Measurements from ENCODE around the gene HAUS7. TPM values are rescaled to one million over a fixed set of nuclear protein-coding genes. Genes with fewer than 3 reads are reported as not detected.

The HAUS7 gene
- total and polyA plus RNA-seq, 2 experiments from 2014 or later = 59.8 to 77.9 TPM

GRCh38 chrX:153459986-153460385 lies 10.4 kb downstream of the HAUS7 start (continued):
- TF ChIP-seq, protein P1, sequence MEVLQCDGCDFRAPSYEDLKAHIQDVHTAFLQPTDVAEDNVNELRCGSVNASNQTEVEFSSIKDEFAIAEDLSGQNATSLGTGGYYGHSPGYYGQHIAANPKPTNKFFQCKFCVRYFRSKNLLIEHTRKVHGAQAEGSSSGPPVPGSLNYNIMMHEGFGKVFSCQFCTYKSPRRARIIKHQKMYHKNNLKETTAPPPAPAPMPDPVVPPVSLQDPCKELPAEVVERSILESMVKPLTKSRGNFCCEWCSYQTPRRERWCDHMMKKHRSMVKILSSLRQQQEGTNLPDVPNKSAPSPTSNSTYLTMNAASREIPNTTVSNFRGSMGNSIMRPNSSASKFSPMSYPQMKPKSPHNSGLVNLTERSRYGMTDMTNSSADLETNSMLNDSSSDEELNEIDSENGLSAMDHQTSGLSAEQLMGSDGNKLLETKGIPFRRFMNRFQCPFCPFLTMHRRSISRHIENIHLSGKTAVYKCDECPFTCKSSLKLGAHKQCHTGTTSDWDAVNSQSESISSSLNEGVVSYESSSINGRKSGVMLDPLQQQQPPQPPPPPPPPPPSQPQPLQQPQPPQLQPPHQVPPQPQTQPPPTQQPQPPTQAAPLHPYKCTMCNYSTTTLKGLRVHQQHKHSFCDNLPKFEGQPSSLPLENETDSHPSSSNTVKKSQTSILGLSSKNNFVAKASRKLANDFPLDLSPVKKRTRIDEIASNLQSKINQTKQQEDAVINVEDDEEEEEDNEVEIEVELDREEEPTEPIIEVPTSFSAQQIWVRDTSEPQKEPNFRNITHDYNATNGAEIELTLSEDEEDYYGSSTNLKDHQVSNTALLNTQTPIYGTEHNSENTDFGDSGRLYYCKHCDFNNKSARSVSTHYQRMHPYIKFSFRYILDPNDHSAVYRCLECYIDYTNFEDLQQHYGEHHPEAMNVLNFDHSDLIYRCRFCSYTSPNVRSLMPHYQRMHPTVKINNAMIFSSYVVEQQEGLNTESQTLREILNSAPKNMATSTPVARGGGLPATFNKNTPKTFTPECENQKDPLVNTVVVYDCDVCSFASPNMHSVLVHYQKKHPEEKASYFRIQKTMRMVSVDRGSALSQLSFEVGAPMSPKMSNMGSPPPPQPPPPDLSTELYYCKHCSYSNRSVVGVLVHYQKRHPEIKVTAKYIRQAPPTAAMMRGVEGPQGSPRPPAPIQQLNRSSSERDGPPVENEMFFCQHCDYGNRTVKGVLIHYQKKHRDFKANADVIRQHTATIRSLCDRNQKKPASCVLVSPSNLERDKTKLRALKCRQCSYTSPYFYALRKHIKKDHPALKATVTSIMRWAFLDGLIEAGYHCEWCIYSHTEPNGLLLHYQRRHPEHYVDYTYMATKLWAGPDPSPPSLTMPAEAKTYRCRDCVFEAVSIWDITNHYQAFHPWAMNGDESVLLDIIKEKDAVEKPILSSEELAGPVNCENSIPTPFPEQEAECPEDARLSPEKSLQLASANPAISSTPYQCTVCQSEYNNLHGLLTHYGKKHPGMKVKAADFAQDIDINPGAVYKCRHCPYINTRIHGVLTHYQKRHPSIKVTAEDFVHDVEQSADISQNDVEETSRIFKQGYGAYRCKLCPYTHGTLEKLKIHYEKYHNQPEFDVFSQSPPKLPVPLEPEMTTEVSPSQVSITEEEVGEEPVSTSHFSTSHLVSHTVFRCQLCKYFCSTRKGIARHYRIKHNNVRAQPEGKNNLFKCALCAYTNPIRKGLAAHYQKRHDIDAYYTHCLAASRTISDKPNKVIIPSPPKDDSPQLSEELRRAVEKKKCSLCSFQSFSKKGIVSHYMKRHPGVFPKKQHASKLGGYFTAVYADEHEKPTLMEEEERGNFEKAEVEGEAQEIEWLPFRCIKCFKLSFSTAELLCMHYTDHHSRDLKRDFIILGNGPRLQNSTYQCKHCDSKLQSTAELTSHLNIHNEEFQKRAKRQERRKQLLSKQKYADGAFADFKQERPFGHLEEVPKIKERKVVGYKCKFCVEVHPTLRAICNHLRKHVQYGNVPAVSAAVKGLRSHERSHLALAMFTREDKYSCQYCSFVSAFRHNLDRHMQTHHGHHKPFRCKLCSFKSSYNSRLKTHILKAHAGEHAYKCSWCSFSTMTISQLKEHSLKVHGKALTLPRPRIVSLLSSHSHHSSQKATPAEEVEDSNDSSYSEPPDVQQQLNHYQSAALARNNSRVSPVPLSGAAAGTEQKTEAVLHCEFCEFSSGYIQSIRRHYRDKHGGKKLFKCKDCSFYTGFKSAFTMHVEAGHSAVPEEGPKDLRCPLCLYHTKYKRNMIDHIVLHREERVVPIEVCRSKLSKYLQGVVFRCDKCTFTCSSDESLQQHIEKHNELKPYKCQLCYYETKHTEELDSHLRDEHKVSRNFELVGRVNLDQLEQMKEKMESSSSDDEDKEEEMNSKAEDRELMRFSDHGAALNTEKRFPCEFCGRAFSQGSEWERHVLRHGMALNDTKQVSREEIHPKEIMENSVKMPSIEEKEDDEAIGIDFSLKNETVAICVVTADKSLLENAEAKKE (CRISPR knock-in tag; IDR thresholded peaks at IDR 0.05) = no peak
- TF ChIP-seq, protein P2, sequence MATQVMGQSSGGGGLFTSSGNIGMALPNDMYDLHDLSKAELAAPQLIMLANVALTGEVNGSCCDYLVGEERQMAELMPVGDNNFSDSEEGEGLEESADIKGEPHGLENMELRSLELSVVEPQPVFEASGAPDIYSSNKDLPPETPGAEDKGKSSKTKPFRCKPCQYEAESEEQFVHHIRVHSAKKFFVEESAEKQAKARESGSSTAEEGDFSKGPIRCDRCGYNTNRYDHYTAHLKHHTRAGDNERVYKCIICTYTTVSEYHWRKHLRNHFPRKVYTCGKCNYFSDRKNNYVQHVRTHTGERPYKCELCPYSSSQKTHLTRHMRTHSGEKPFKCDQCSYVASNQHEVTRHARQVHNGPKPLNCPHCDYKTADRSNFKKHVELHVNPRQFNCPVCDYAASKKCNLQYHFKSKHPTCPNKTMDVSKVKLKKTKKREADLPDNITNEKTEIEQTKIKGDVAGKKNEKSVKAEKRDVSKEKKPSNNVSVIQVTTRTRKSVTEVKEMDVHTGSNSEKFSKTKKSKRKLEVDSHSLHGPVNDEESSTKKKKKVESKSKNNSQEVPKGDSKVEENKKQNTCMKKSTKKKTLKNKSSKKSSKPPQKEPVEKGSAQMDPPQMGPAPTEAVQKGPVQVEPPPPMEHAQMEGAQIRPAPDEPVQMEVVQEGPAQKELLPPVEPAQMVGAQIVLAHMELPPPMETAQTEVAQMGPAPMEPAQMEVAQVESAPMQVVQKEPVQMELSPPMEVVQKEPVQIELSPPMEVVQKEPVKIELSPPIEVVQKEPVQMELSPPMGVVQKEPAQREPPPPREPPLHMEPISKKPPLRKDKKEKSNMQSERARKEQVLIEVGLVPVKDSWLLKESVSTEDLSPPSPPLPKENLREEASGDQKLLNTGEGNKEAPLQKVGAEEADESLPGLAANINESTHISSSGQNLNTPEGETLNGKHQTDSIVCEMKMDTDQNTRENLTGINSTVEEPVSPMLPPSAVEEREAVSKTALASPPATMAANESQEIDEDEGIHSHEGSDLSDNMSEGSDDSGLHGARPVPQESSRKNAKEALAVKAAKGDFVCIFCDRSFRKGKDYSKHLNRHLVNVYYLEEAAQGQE (IDR thresholded peaks at IDR 0.05; ENCODE audit: unreplicated experiment) = no peak
- no peak for TF ChIP-seq STAT1 (IDR thresholded peaks at IDR 0.05; ENCODE audit: unreplicated experiment)

GRCh38 chrX:153458476-153458875 lies 11.9 kb downstream of the HAUS7 start:
- Histone ChIP-seq H3K27me3 (ENCODE audit: insufficient read depth) (no peaks in the 10 kb centered on the region), H3K4me1 (ENCODE audit: insufficient read depth) (no peaks in the 10 kb centered on the region), H3K79me2 (replicated peaks; ENCODE audit: insufficient read depth) (no peaks in the 10 kb centered on the region), H3K36me3 (ENCODE audit: insufficient read depth) (no peaks in the 10 kb centered on the region), H4K20me1 (replicated peaks; ENCODE audit: insufficient read depth) (no peaks in the 10 kb centered on the region; the same call in 1 of the 2 replicates), H2AFZ (no peak overlapping the region), H3F3A (replicated peaks; ENCODE audit: low read depth) (no peaks in the 10 kb centered on the region), H3K27ac (ENCODE audit: low read depth) (no peak overlapping the region), H3K4me3 (no peak overlapping the region), H3K4me2 (no peak overlapping the region), H3K9me2 (ENCODE audit: insufficient read depth) (no peaks in the 10 kb centered on the region)
- no peak for DNase-seq (ENCODE audit: low spot score)
- Mint-ChIP-seq H3K9me3 (no peaks in the 10 kb centered on the region), H3K4me3 (no peak overlapping the region), H3K27me3 (ENCODE audit: insufficient read depth, low read depth, poor library complexity) (peaks cover 14% of the 10 kb centered on the region), H3K4me1 (no peaks in the 10 kb centered on the region), H3K27ac (no peak overlapping the region), H3K36me3 (ENCODE audit: low read depth) (peaks cover 15% of the 10 kb centered on the region; the same call in 2 of the 3 replicates)
- ATAC-seq = no peak
- no peak for TF ChIP-seq EZH2 (IDR thresholded peaks at IDR 0.05; ENCODE audit: low read depth, unreplicated experiment)
- no peak for TF ChIP-seq STAT1 (IDR thresholded peaks at IDR 0.05; ENCODE audit: unreplicated experiment)
- no peak for TF ChIP-seq EZH2phosphoT487 (IDR thresholded peaks at IDR 0.05; ENCODE audit: unreplicated experiment)
- TF ChIP-seq NANOG (IDR thresholded peaks at IDR 0.05; ENCODE audit: borderline replicate concordance) = no peak
- TF ChIP-seq, protein P3, sequence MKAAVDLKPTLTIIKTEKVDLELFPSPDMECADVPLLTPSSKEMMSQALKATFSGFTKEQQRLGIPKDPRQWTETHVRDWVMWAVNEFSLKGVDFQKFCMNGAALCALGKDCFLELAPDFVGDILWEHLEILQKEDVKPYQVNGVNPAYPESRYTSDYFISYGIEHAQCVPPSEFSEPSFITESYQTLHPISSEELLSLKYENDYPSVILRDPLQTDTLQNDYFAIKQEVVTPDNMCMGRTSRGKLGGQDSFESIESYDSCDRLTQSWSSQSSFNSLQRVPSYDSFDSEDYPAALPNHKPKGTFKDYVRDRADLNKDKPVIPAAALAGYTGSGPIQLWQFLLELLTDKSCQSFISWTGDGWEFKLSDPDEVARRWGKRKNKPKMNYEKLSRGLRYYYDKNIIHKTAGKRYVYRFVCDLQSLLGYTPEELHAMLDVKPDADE (IDR thresholded peaks at IDR 0.05) = no peak
- TF ChIP-seq, protein P4, sequence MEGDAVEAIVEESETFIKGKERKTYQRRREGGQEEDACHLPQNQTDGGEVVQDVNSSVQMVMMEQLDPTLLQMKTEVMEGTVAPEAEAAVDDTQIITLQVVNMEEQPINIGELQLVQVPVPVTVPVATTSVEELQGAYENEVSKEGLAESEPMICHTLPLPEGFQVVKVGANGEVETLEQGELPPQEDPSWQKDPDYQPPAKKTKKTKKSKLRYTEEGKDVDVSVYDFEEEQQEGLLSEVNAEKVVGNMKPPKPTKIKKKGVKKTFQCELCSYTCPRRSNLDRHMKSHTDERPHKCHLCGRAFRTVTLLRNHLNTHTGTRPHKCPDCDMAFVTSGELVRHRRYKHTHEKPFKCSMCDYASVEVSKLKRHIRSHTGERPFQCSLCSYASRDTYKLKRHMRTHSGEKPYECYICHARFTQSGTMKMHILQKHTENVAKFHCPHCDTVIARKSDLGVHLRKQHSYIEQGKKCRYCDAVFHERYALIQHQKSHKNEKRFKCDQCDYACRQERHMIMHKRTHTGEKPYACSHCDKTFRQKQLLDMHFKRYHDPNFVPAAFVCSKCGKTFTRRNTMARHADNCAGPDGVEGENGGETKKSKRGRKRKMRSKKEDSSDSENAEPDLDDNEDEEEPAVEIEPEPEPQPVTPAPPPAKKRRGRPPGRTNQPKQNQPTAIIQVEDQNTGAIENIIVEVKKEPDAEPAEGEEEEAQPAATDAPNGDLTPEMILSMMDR (conservative IDR thresholded peaks at IDR 0.05; ENCODE audit: low read depth in 2 of 2) = no peak
- TF ChIP-seq CREB1 (CRISPR knock-in tag; IDR thresholded peaks at IDR 0.05; ENCODE audit: low read depth) = no peak
- no peak for TF ChIP-seq ZNF331 (CRISPR knock-in tag; IDR thresholded peaks at IDR 0.05; ENCODE audit: low read depth)
- TF ChIP-seq ZNF114 (CRISPR knock-in tag; IDR thresholded peaks at IDR 0.05) = no peak

Measured in GM23338 (cell line).